Activated T-helper 1 cell treated with anti-CD3 and anti-CD28 coated beads, Interleukin-12 subunit alpha, Interleukin-12 subunit beta, Interleukin-2, Interleukin-4 antibody, amounts not matched to agents 30 ng/mL and 10 ng/mL and 1 ng/mL, durations not matched to agents 14 hours and 24 hours and 36 hours (primary cell): ENCODE results near the gene AR. TPM values are rescaled to one million over a fixed set of nuclear protein-coding genes. Genes with fewer than 3 reads are reported as not detected.

ENCODE experiments used
- DNase-seq: peaks from one replicate; pipeline ENCODE4 v3.0.0; 2021; ENCODE audit warnings: low spot score
- H3K27ac Mint-ChIP-seq: one replicate; pipeline ENCODE4 v1.8.0; 2021; ENCODE audit warnings: mild to moderate bottlenecking, mixed read lengths
- H3K27me3 Mint-ChIP-seq: one replicate; pipeline ENCODE4 v1.8.0; 2022; ENCODE audit warnings: mild to moderate bottlenecking, moderate library complexity, mixed read lengths; ENCODE audit not compliant: insufficient read depth
- H3K36me3 Mint-ChIP-seq: one replicate; pipeline ENCODE4 v1.8.0; 2021; ENCODE audit warnings: low read depth, mixed read lengths
- H3K4me1 Mint-ChIP-seq: one replicate; pipeline ENCODE4 v1.8.0; 2021; ENCODE audit warnings: low read depth, mixed read lengths
- H3K4me3 Mint-ChIP-seq: one replicate; pipeline ENCODE4 v1.8.0; 2021; ENCODE audit warnings: mild to moderate bottlenecking, moderate library complexity, mixed read lengths
- H3K9me3 Mint-ChIP-seq: one replicate; pipeline ENCODE4 v1.8.0; 2021; ENCODE audit warnings: mixed read lengths
- intact Hi-C: fragments of 100-400 bp; cut with micrococcal nuclease; formaldehyde crosslinking; loops from one replicate; pipeline ENCODE4 v1.15.1; 2024
- total RNA-seq: library from RNA; stranded (reverse); gene quantifications from 2 replicates; pipeline ENCODE4 v1.2.3, GENCODE V29; 2022

AR gene
- total RNA-seq, 1 donor from 2014 or later = not detected

- H3K4me1 Mint-ChIP-seq = no peaks in the 10 kb centered on the region
- intact Hi-C loops = no loop called here
- no peak for DNase-seq
- no peak overlapping the region for H3K4me3 Mint-ChIP-seq
- no peaks in the 10 kb centered on the region for H3K27me3 Mint-ChIP-seq
- no peaks in the 10 kb centered on the region for H3K9me3 Mint-ChIP-seq
- no peaks in the 10 kb centered on the region for H3K36me3 Mint-ChIP-seq
- H3K27ac Mint-ChIP-seq = no peak overlapping the region
Measured at GRCh38 chrX:67585401-67585800, 41.6 kb downstream of the AR start.

- Mint-ChIP-seq H3K36me3 (no peaks in the 10 kb centered on the region), H3K9me3 (no peaks in the 10 kb centered on the region), H3K4me3 (no peak overlapping the region), H3K27ac (no peak overlapping the region), H3K4me1 (no peaks in the 10 kb centered on the region), H3K27me3 (no peaks in the 10 kb centered on the region)
- intact Hi-C loops = no loop called here
- DNase-seq = no peak
Measured at GRCh38 chrX:67587946-67588624, 44.3 kb downstream of the AR start.

GRCh38 chrX:67596839-67597790 is 53.3 kb downstream of the AR start:
- Mint-ChIP-seq H3K36me3 (no peaks in the 10 kb centered on the region), H3K27me3 (no peaks in the 10 kb centered on the region), H3K4me3 (no peak overlapping the region), H3K9me3 (no peaks in the 10 kb centered on the region), H3K4me1 (no peaks in the 10 kb centered on the region), H3K27ac (no peak overlapping the region)
- DNase-seq = no peak
- intact Hi-C loops = no loop called here

GRCh38 chrX:67599532-67599931 is 55.7 kb downstream of the AR start:
- Mint-ChIP-seq H3K9me3 (no peaks in the 10 kb centered on the region), H3K4me3 (no peak overlapping the region), H3K4me1 (no peaks in the 10 kb centered on the region), H3K27me3 (no peaks in the 10 kb centered on the region), H3K27ac (no peak overlapping the region), H3K36me3 (no peaks in the 10 kb centered on the region)
- no peak for DNase-seq
- intact Hi-C loops = no loop called here

- Mint-ChIP-seq H3K36me3 (no peaks in the 10 kb centered on the region), H3K27me3 (no peaks in the 10 kb centered on the region), H3K9me3 (no peaks in the 10 kb centered on the region), H3K4me1 (no peaks in the 10 kb centered on the region), H3K27ac (no peak overlapping the region), H3K4me3 (no peak overlapping the region)
- no peak for DNase-seq
- intact Hi-C loops = no loop called here
Measured at GRCh38 chrX:67601771-67602170, 58.0 kb downstream of the AR start.

- Mint-ChIP-seq H3K4me1 (no peaks in the 10 kb centered on the region), H3K4me3 (no peak overlapping the region), H3K27me3 (no peaks in the 10 kb centered on the region), H3K36me3 (no peaks in the 10 kb centered on the region), H3K9me3 (no peaks in the 10 kb centered on the region), H3K27ac (no peak overlapping the region)
- no peak for DNase-seq
- intact Hi-C loops = no loop called here
Measured at GRCh38 chrX:67604979-67605703, 61.3 kb downstream of the AR start.

- H3K27me3 Mint-ChIP-seq = no peaks in the 10 kb centered on the region
- no peak overlapping the region for H3K4me3 Mint-ChIP-seq
- no peaks in the 10 kb centered on the region for H3K36me3 Mint-ChIP-seq
- H3K27ac Mint-ChIP-seq = no peak overlapping the region
- intact Hi-C loops = no loop called here
- DNase-seq = no peak
- H3K4me1 Mint-ChIP-seq = no peaks in the 10 kb centered on the region
- H3K9me3 Mint-ChIP-seq = no peaks in the 10 kb centered on the region
Measured at GRCh38 chrX:67607466-67607865, 63.6 kb downstream of the AR start.

GRCh38 chrX:67610282-67610681 is 66.5 kb downstream of the AR start:
- no peak for DNase-seq
- Mint-ChIP-seq H3K36me3 (no peaks in the 10 kb centered on the region), H3K4me3 (no peak overlapping the region), H3K4me1 (no peaks in the 10 kb centered on the region), H3K9me3 (no peaks in the 10 kb centered on the region), H3K27me3 (no peaks in the 10 kb centered on the region), H3K27ac (no peak overlapping the region)
- intact Hi-C loops = no loop called here

- no peaks in the 10 kb centered on the region for H3K27me3 Mint-ChIP-seq
- intact Hi-C loops = no loop called here
- DNase-seq = no peak
- H3K27ac Mint-ChIP-seq = no peak overlapping the region
- H3K36me3 Mint-ChIP-seq = no peaks in the 10 kb centered on the region
- no peak overlapping the region for H3K4me3 Mint-ChIP-seq
- no peaks in the 10 kb centered on the region for H3K9me3 Mint-ChIP-seq
- H3K4me1 Mint-ChIP-seq = no peaks in the 10 kb centered on the region
Measured at GRCh38 chrX:67612231-67612630, 68.4 kb downstream of the AR start.

GRCh38 chrX:67613366-67613765 is 69.5 kb downstream of the AR start:
- no peak overlapping the region for H3K4me3 Mint-ChIP-seq
- no peaks in the 10 kb centered on the region for H3K4me1 Mint-ChIP-seq
- no peaks in the 10 kb centered on the region for H3K27me3 Mint-ChIP-seq
- no peaks in the 10 kb centered on the region for H3K36me3 Mint-ChIP-seq
- H3K9me3 Mint-ChIP-seq = peaks cover 3% of the 10 kb centered on the region
- no peak for DNase-seq
- intact Hi-C loops = no loop called here
- H3K27ac Mint-ChIP-seq = no peak overlapping the region

- H3K36me3 Mint-ChIP-seq = no peaks in the 10 kb centered on the region
- no peaks in the 10 kb centered on the region for H3K27me3 Mint-ChIP-seq
- intact Hi-C loops = no loop called here
- H3K9me3 Mint-ChIP-seq = peaks cover 5% of the 10 kb centered on the region
- H3K27ac Mint-ChIP-seq = no peak overlapping the region
- H3K4me3 Mint-ChIP-seq = no peak overlapping the region
- H3K4me1 Mint-ChIP-seq = no peaks in the 10 kb centered on the region
- DNase-seq = no peak
Measured at GRCh38 chrX:67613996-67614395, 70.2 kb downstream of the AR start.

GRCh38 chrX:67614423-67614822 is 70.6 kb downstream of the AR start:
- no peak for DNase-seq
- peaks cover 5% of the 10 kb centered on the region for H3K9me3 Mint-ChIP-seq
- no peaks in the 10 kb centered on the region for H3K27me3 Mint-ChIP-seq
- no peaks in the 10 kb centered on the region for H3K4me1 Mint-ChIP-seq
- intact Hi-C loops = no loop called here
- no peak overlapping the region for H3K27ac Mint-ChIP-seq
- no peaks in the 10 kb centered on the region for H3K36me3 Mint-ChIP-seq
- H3K4me3 Mint-ChIP-seq = no peak overlapping the region

GRCh38 chrX:67619253-67619652 is 75.4 kb downstream of the AR start:
- peaks cover 5% of the 10 kb centered on the region for H3K9me3 Mint-ChIP-seq
- intact Hi-C loops = no loop called here
- no peak for DNase-seq
- no peak overlapping the region for H3K4me3 Mint-ChIP-seq
- no peak overlapping the region for H3K27ac Mint-ChIP-seq
- H3K4me1 Mint-ChIP-seq = no peaks in the 10 kb centered on the region
- no peaks in the 10 kb centered on the region for H3K36me3 Mint-ChIP-seq
- no peaks in the 10 kb centered on the region for H3K27me3 Mint-ChIP-seq
